K562 (cell line): Measurements from ENCODE around the gene ANKEF1. TPM values are rescaled to one million over a fixed set of nuclear protein-coding genes. Genes with fewer than 3 reads are reported as not detected.

Experiments
- ATAC-seq: fragments of 200-7000 bp; cut with Tn5 transposase; 3 replicates; pipeline ENCODE4 v1.9.1; 2020; ENCODE audit warnings: moderate library complexity
- Bru-seq: library from RNA; stranded (reverse); fragments of 400-500 nt; gene quantifications from one replicate; lab custom pipeline; 2021; lab: Mats Ljungman, UMichigan
- BruChase-seq, 2 experiments: library from RNA; stranded (reverse); fragments of 400-500 nt; gene quantifications; one replicate each; lab custom pipeline; 2021; lab: Mats Ljungman, UMichigan
- BruUV-seq: library from RNA; stranded (reverse); fragments of 400-500 nt; replicated peaks from 2 replicates; lab custom pipeline; 2021; lab: Mats Ljungman, UMichigan
- CTCF ChIA-PET: fragments of 300-600 bp; formaldehyde crosslinking; extraction: SDS; loops from one replicate; lab custom pipeline; 2021; ENCODE audit warnings: low intra/inter-chr PET ratio; lab: Yijun Ruan, JAX
- POLR2A ChIA-PET: fragments of 300-600, 350-650 bp; sonication (Branson Sonifier 250); formaldehyde crosslinking; extraction: SDS; loops from one replicate; lab custom pipeline; 2021; ENCODE audit warnings: antibody characterized with exemption, inconsistent platforms; lab: Yijun Ruan, JAX
- DNase-seq, 4 experiments: peaks; one replicate each; pipeline versions ENCODE4 v3.0.0 to v3.0.0-alpha.2; 2011 to 2018; ENCODE audit warnings: low spot score in 3 of 4, mixed read lengths in 3 of 4; ENCODE audit errors: extremely low read depth in 1 of 4
- FAIRE-seq: peaks from 2 replicates; lab custom pipeline; 2011; peaks lifted over from hg19 to GRCh38; lab: Jason Lieb, UNC
- H2AFZ ChIP-seq: 2 replicates; pipeline ENCODE4 v1.6.0; 2011; ENCODE audit warnings: low read depth, low read length, control low read depth, inconsistent platforms
- H3K27ac ChIP-seq: fragments of 200-600 bp; 3 replicates; pipeline ENCODE4 v1.8.0; 2011; ENCODE audit warnings: low read depth, mild to moderate bottlenecking, control low read depth, inconsistent platforms, low read length, moderate library complexity, mixed read lengths; ENCODE audit errors: extremely low read depth
- H3K27me3 ChIP-seq, 2 experiments: fragments of 300-600 bp in 1 of 2; 2 replicates in 1 of 2; 3 replicates in 1 of 2; pipeline versions ENCODE4 v1.6.0 to v1.8.0; 2011; ENCODE audit warnings: inconsistent platforms in 2 of 2, low read length in 2 of 2, mild to moderate bottlenecking in 1 of 2, mixed read lengths in 1 of 2, moderate library complexity in 1 of 2; ENCODE audit not compliant: control insufficient read depth in 2 of 2, insufficient read depth in 2 of 2
- H3K36me3 ChIP-seq: fragments of 300-600 bp; 3 replicates; pipeline ENCODE4 v1.8.0; 2011; ENCODE audit warnings: mild to moderate bottlenecking, low read length, inconsistent platforms; ENCODE audit not compliant: control insufficient read depth, insufficient read depth
- H3K4me1 ChIP-seq, 2 experiments: fragments of 200-600 bp in 1 of 2; replicated peaks in 1 of 2; 2 replicates in 1 of 2; 3 replicates in 1 of 2; pipeline versions ENCODE4 v1.5.1 to v1.8.0; 2011; ENCODE audit warnings: inconsistent platforms in 2 of 2, low read length in 2 of 2, mild to moderate bottlenecking in 1 of 2, mixed read lengths in 1 of 2, moderate library complexity in 1 of 2; ENCODE audit not compliant: control insufficient read depth in 2 of 2, insufficient read depth in 2 of 2
- H3K4me2 ChIP-seq: 2 replicates; pipeline ENCODE4 v1.6.1; 2011; ENCODE audit warnings: low read length, control low read depth, inconsistent platforms, mixed read lengths; ENCODE audit not compliant: insufficient read depth
- H3K4me3 ChIP-seq: fragments of 200-600 bp; sonication (generic), shearing (Covaris generic); 2 replicates; pipeline ENCODE4 v1.5.1; 2016; ENCODE audit warnings: control low read depth, inconsistent platforms
- H3K79me2 ChIP-seq: fragments of 200-600 bp; 3 replicates; pipeline ENCODE4 v1.8.0; 2011; ENCODE audit warnings: low read length, inconsistent platforms; ENCODE audit not compliant: control insufficient read depth, insufficient read depth
- H3K9ac ChIP-seq, 2 experiments: 2 replicates each; pipeline versions ENCODE4 v1.6.0 to v1.6.1; 2011; ENCODE audit warnings: low read depth in 2 of 2, low read length in 2 of 2, control low read depth in 1 of 2, inconsistent platforms in 1 of 2, mild to moderate bottlenecking in 1 of 2, mixed read lengths in 1 of 2; ENCODE audit not compliant: insufficient read depth in 1 of 2
- H3K9me1 ChIP-seq: one replicate; pipeline ENCODE4 v1.6.0; 2011; ENCODE audit warnings: inconsistent platforms, mild to moderate bottlenecking, low read length, moderate library complexity; ENCODE audit not compliant: control insufficient read depth, insufficient read depth
- H3K9me3 ChIP-seq: replicated peaks from 2 replicates; pipeline ENCODE4 v1.5.1; 2011; ENCODE audit warnings: low read depth, low read length, inconsistent platforms; ENCODE audit not compliant: control insufficient read depth, insufficient read depth
- H4K20me1 ChIP-seq: replicated peaks from 2 replicates; pipeline ENCODE4 v1.6.1; 2011; ENCODE audit warnings: low read length, inconsistent platforms, mixed read lengths; ENCODE audit not compliant: control insufficient read depth, insufficient read depth
- ARHGAP35 ChIP-seq: fragments of 450-650 bp; IDR thresholded peaks from 2 replicates; pipeline ENCODE4 v1.6.1; 2018; ENCODE audit not compliant: partially characterized antibody
- CC2D1A ChIP-seq: fragments of 450-650 bp; IDR thresholded peaks from 2 replicates; pipeline ENCODE4 v1.6.1; 2017; ENCODE audit warnings: mild to moderate bottlenecking
- CXXC5 ChIP-seq: fragments of 250-450 bp; sonication (Bioruptor Pico); IDR thresholded peaks from 2 replicates; pipeline ENCODE4 v1.8.0; 2022; ENCODE audit warnings: inconsistent platforms, mild to moderate bottlenecking, moderate library complexity
- ELF2 ChIP-seq: fragments of 250-450 bp; sonication (Bioruptor Pico); IDR thresholded peaks from 2 replicates; pipeline ENCODE4 v1.5.0; 2021; ENCODE audit warnings: mild to moderate bottlenecking
- EP300 ChIP-seq: IDR thresholded peaks from 2 replicates; pipeline ENCODE4 v1.6.1; 2012; ENCODE audit warnings: low read length, improper control_type of control experiment
- ESRRA ChIP-seq: fragments of 450-650 bp; IDR thresholded peaks from 2 replicates; pipeline ENCODE4 v1.6.1; 2014; ENCODE audit warnings: low read depth, mild to moderate bottlenecking, moderate library complexity, borderline replicate concordance
- HCFC1 ChIP-seq: IDR thresholded peaks from 2 replicates; pipeline ENCODE4 v1.6.1; 2012; ENCODE audit warnings: low read depth, low read length, improper control_type of control experiment
- MCM7 ChIP-seq, 2 experiments: fragments of 450-650 bp; IDR thresholded peaks; 2 replicates each; pipeline ENCODE4 v1.6.1; 2016 to 2018
- TAF7 ChIP-seq: fragments of 450-650 bp; IDR thresholded peaks from 2 replicates; pipeline ENCODE4 v1.6.1; 2016; ENCODE audit warnings: missing genetic modification characterization, missing compliant biosample characterization
- TBP ChIP-seq: optimal IDR thresholded peaks from 2 replicates; pipeline ENCODE3; 2011; ENCODE audit warnings: low read depth, low read length, improper control_type of control experiment
- TCF7 ChIP-seq: sonication (generic); IDR thresholded peaks from 2 replicates; pipeline ENCODE4 v1.6.1; 2016; ENCODE audit warnings: antibody characterized with exemption, borderline replicate concordance
- TEAD1 ChIP-seq, 2 experiments: fragments of 450-650 bp in 1 of 2; sonication (generic) in 1 of 2; formaldehyde crosslinking; IDR thresholded peaks; 2 replicates each; pipeline versions ENCODE4 v1.4.0 to v1.8.0; 2020 to 2022; ENCODE audit warnings: mild to moderate bottlenecking in 2 of 2, missing genetic modification reagents in 1 of 2
- ZNF12 ChIP-seq: sonication (generic); formaldehyde crosslinking; IDR thresholded peaks from 2 replicates; pipeline ENCODE4 v1.4.0; 2020; ENCODE audit warnings: mild to moderate bottlenecking, missing genetic modification reagents
- ZNF3 ChIP-seq: fragments of 250-450 bp; sonication (Bioruptor Pico); IDR thresholded peaks from 2 replicates; pipeline ENCODE4 v1.5.0; 2021; ENCODE audit warnings: mild to moderate bottlenecking, moderate library complexity
- ZNF445 ChIP-seq: fragments of 250-450 bp; sonication (Bioruptor Pico); IDR thresholded peaks from 2 replicates; pipeline ENCODE4 v1.4.0; 2020; ENCODE audit warnings: low read depth, mild to moderate bottlenecking, moderate library complexity
- ZNF561 ChIP-seq: fragments of 450-650 bp; formaldehyde crosslinking; conservative IDR thresholded peaks from 2 replicates; pipeline ENCODE4 v1.4.0; 2020; ENCODE audit warnings: mild to moderate bottlenecking, moderate library complexity
- ZNF695 ChIP-seq: fragments of 450-650 bp; formaldehyde crosslinking; IDR thresholded peaks from 2 replicates; pipeline ENCODE4 v1.4.0; 2020; ENCODE audit warnings: mild to moderate bottlenecking, moderate library complexity
- ZNF764 ChIP-seq: fragments of 250-450 bp; sonication (Bioruptor Pico); IDR thresholded peaks from 2 replicates; pipeline ENCODE4 v1.4.0; 2020; ENCODE audit warnings: low read depth, mild to moderate bottlenecking, moderate library complexity
- WGBS: fragments of 100-300 bp; shearing (Covaris generic); methylation state at CpG from one replicate; pipeline ENCODE4 v1.1.6; 2016; ENCODE audit warnings: low coverage, mixed read lengths; ENCODE audit not compliant: insufficient coverage; ENCODE audit errors: missing lambda C conversion rate; 5-methylcytosine and 5-hydroxymethylcytosine counted together
- in situ Hi-C: fragments of 300-500 bp; cut with MboI; formaldehyde crosslinking; loops from 4 replicates; pipeline ENCODE4 v1.15.0; 2018; ENCODE audit warnings: inconsistent platforms, mixed read lengths
- intact Hi-C: fragments of 100-400 bp; cut with micrococcal nuclease; formaldehyde crosslinking; loops from 2 replicates; pipeline ENCODE4 v1.14.2; 2022
- long read RNA-seq, 3 experiments: library from polyadenylated mRNA in 2 of 3; library from RNA in 1 of 3; unstranded in 2 of 3; stranded (forward) in 1 of 3; transcript quantifications; one replicate each; pipeline ENCODE4 v2.0.0, GENCODE V29; 2019 to 2022
- polyA minus RNA-seq, 3 experiments: library from RNA; depleted of rRNA, polyadenylated mRNA; stranded (reverse); fragments of >200 nt; gene quantifications; 2 replicates each; pipeline ENCODE4 v1.2.3, GENCODE V29; 2011
- polyA plus RNA-seq, 8 experiments: library from polyadenylated mRNA; depleted of rRNA in 4 of 8; stranded (reverse) in 5 of 8; unstranded in 3 of 8; fragments of >200 nt; fragmentation: Nextera tagmentation in 2 of 8; fragmentation: Illumina TruSeq in 1 of 8; extraction: Ambion mirVana in 2 of 8; extraction: Trizol in 1 of 8; gene quantifications; 2 replicates each; pipeline versions ENCODE4 v1.2.1 to v1.2.3, GENCODE V29; 2011 to 2014; ENCODE audit warnings: inconsistent platforms in 1 of 8, missing spikeins in 1 of 8
- total RNA-seq, 7 experiments: library from RNA; depleted of rRNA in 6 of 7; stranded (reverse); fragments of >200 nt in 6 of 7; fragmentation: Illumina TruSeq in 2 of 7; extraction: Trizol in 2 of 7; gene quantifications; 2 replicates each; pipeline versions ENCODE4 v1.2.1 to v1.2.3, GENCODE V29; 2011 to 2021; ENCODE audit warnings: low replicate concordance in 1 of 7

Gene ANKEF1
- total RNA-seq (2011; cell fraction: chromatin; rRNA removed; ENCODE audit: low replicate concordance) = 0.56 and 0.92 TPM in 2 replicates
- 0.33 and 0.39 TPM in 2 replicates for total RNA-seq (2011; cell fraction: nucleolus; rRNA removed)
- total RNA-seq (2011; cell fraction: nucleoplasm; rRNA removed) = 0.51 and 1.4 TPM in 2 replicates
- 1.7 and 2.4 TPM in 2 replicates for total RNA-seq (2014; rRNA removed)
- total RNA-seq (2014; rRNA removed; fragmentation: Illumina TruSeq; extraction: Trizol) = 1.8 and 2.3 TPM in 2 replicates
- 1.3 and 1.6 TPM in 2 replicates for total RNA-seq (2015; rRNA removed; fragmentation: Illumina TruSeq; extraction: Trizol)
- total RNA-seq (2021) = 2.0 TPM in 2 replicates
- polyA plus RNA-seq (2011; rRNA removed) = 0.15 and 2.1 TPM in 2 replicates
- 0.07 and 0.37 TPM in 2 replicates for polyA plus RNA-seq (2011; cell fraction: cytosol; rRNA removed)
- polyA plus RNA-seq (2011; cell fraction: nucleus; rRNA removed) = 0.06 and 0.65 TPM in 2 replicates
- 1.5 and 1.9 TPM in 2 replicates for polyA plus RNA-seq (2012)
- polyA plus RNA-seq (2014; fragmentation: Illumina TruSeq; extraction: Trizol) = 1.7 and 1.8 TPM in 2 replicates
- polyA plus RNA-seq (2014; fragmentation: Nextera tagmentation; extraction: Ambion mirVana) = under 1 TPM; 0.35 to 0.45 TPM
- polyA plus RNA-seq (2014; rRNA removed) = 1.2 and 1.7 TPM in 2 replicates
- 0.21 and 3.7 TPM in 2 replicates for polyA minus RNA-seq (2011; rRNA and poly(A)+ RNA removed)
- polyA minus RNA-seq (2011; cell fraction: cytosol; rRNA and poly(A)+ RNA removed) = 1.9 TPM in 1 of 2 replicates, not detected in the other
- polyA minus RNA-seq (2011; cell fraction: nucleus; rRNA and poly(A)+ RNA removed) = 0.11 and 0.67 TPM in 2 replicates
- percentile 50 among the genes with signal in this experiment for Bru-seq, nascent RNA
- percentile 46 among the genes with signal in this experiment for BruChase-seq, experiment 1, labeled RNA remaining after a 2-hour chase
- percentile 47 among the genes with signal in this experiment for BruChase-seq, experiment 2, labeled RNA remaining after a 6-hour chase
- long read RNA-seq, experiment 1, full-length matches to known transcripts = 6 of 15 reads
- long read RNA-seq, experiment 1, partial matches to known transcripts = 8 of 15 reads
- long read RNA-seq, experiment 1, other reads (novel, unspliced or antisense) = 1 of 15 reads
- long read RNA-seq, experiment 2, partial matches to known transcripts = 1 of 3 reads
- long read RNA-seq, experiment 2, other reads (novel, unspliced or antisense) = 2 of 3 reads
- long read RNA-seq, experiment 3, partial matches to known transcripts = 3 of 3 reads
- long read RNA-seq, experiment 3, other reads (novel, unspliced or antisense) = 0 of 3 reads

- Histone ChIP-seq H3K79me2 (no peaks in the 10 kb centered on the region), H3K4me3 (peak within 1 kb of the TSS; percentile 50), H3K4me2 (peak within 1 kb of the TSS; percentile 73), H3K27ac (peak within 1 kb of the TSS; percentile 49), H3K36me3 (no peaks in the 10 kb centered on the region), H3K9me3 (no peaks in the 10 kb centered on the region), H3K9ac (peak within 1 kb of the TSS; percentile 56 to 85), H3K4me1 (peaks cover 0 to 4% of the 10 kb centered on the region in 2 experiments; a peak in 2 of 5 replicates), H3K9me1 (no peaks in the 10 kb centered on the region), H4K20me1 (no peaks in the 10 kb centered on the region), H3K27me3 (no peaks in the 10 kb centered on the region), H2AFZ (peak within 1 kb of the TSS; percentile 87)
- in situ Hi-C loops = no loop called here
- no TSS peak for BruUV-seq
- intact Hi-C loops = no loop called here
- WGBS = 0% methylated on average over 8 of the region's 65 CpGs
- ATAC-seq (peak; percentile 99), DNase-seq (peak; percentile 74 to 81 (median 77)), FAIRE-seq (no peak)
- ChIA-PET POLR2A (no interaction called here), CTCF (no interaction called here)
- TF ChIP-seq TAF7 = no peak
- no peak for TF ChIP-seq ZNF3 (CRISPR knock-in tag)
- no peak for TF ChIP-seq ELF2 (CRISPR knock-in tag)
- peak; percentile 63 for TF ChIP-seq CXXC5 (CRISPR knock-in tag)
- no peak for TF ChIP-seq CC2D1A
- peak; percentile 31 for TF ChIP-seq TBP
- no peak for TF ChIP-seq ZNF12 (CRISPR knock-in tag)
- TF ChIP-seq ZNF561 (CRISPR knock-in tag) = no peak
- TF ChIP-seq HCFC1 = 0 out of 2 replicates have a peak, but pooled peaks have one; percentile 34
- TF ChIP-seq ZNF695 (CRISPR knock-in tag) = no peak
- no peak for TF ChIP-seq TEAD1 (CRISPR knock-in tag; IDR thresholded peaks at IDR 0.05)
- TF ChIP-seq TCF7 = no peak
- TF ChIP-seq ESRRA = peak; percentile 34; the same call in 1 of the 2 replicates
- TF ChIP-seq MCM7 (IDR thresholded peaks at IDR 0.05) = no peak
- no peak for TF ChIP-seq ZNF445
- no peak for TF ChIP-seq ZNF764 (CRISPR knock-in tag)
- TF ChIP-seq EP300 = no peak
- no peak for TF ChIP-seq ARHGAP35
Observed at GRCh38 chr20:10034717-10035571, at the start of gene ANKEF1. Gene ANKEF1 (plus strand): TSS chr20:10034987. CDS start chr20:10038302, 3,315 bp downstream.
